ENCODE measurements around the gene MAML3.

Gene MAML3

DNA sequence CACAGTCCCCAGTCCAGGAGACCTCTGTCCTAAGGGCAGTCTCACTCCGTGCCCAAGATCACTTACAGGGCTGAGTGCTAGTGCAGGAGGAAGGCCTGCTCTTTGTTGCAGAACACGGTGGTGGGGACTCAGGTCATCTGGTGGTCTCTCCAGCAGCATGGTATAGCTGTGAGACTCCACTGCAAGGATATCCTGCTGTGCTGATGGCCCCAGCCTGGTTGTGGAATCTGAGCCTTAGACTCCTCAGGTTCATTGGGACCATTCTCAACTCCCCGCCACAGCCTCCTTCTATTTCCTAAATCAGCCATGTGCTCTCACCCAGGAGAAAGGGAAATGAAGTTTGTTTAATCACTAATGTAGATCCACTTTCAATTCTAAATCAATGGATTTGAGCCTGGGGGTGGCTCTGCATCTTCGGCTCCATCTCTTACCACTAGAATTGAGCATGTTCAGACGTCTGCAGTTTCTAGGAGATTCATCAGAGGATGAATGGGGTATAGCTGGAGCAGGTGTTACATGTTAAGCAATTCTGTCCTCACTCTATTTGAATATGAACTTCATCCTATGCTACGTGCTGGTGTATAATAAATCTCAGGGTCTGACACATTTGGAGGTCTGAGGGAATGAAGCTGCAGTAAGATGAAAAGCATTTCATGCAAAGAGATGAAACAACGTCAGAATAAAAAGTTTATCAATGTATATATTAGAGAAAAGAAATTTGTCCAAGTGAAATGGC is 299.1 kb downstream of the MAML3 start:
- DNase-seq = no peak

DNA sequence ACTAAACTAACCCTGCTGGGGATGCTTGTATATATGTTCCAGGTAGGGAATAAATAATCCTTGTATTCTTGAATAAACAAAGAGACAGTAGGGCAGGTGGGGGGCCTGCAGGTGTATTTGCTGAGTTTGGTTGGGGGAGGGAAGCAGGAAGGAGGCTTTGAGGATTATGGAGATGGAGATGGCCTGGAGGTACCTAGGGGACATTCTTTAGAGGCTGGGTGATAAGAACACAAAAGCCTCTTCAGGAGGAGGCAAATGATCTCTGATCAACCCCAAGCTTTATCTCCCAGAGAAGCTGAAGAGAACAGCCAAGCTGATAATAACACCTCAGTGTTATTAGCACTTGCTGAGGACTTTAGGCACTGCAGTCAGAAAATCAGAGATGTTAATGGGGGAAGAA is 300.7 kb downstream of the MAML3 start:
- DNase-seq = no peak

DNA sequence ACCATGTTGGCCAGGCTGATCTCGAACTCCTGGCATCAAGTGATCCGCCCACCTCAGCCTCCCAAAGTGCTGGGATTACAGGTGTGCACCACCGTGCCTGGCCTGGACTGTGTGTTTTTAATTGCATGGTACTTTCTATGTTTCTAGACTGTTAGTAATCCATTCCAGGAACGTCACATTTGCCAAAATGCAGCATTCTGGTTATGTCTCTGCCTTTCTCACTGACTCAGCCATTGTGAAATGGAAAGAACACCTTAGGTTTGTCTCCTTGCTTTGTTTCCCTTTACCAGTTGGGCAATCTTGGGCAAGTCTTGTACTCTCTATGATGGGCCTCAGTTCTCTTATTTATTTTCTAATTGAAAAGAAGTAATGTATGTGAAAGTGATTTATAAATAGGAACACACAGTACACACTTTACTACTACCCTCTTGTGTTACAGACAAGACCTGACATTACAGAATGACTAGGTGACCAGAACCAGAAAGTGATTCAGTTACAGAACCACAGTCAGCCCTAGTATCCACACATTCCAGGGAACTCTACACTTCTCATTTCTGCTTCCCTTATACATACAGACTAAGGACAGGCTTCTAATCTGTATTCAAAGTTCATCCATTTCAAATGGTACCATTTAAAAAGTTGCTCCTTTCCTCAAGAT is 301.2 kb downstream of the MAML3 start:
- DNase-seq = peak in 1 of 2 experiments; percentile 14

DNA sequence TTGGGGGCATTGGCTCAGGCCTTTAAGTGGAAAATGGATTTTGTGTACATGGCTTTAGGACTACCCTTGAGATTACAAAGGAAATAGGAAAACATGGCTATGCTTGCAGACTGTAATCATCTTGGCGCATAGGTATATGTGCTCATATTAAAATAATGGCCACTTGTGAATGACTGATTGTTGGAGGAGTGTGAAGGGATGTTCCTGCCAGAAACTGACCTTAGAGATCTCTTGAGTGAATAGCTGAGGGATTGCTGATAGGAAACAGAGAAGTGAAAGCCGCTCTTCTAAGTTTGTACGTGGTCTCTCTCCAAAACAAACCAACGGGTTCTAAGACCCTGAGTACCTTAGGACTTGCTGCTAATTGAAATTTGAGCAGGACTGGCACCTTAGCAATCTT is 302.3 kb downstream of the MAML3 start:
- no peak for DNase-seq

DNA sequence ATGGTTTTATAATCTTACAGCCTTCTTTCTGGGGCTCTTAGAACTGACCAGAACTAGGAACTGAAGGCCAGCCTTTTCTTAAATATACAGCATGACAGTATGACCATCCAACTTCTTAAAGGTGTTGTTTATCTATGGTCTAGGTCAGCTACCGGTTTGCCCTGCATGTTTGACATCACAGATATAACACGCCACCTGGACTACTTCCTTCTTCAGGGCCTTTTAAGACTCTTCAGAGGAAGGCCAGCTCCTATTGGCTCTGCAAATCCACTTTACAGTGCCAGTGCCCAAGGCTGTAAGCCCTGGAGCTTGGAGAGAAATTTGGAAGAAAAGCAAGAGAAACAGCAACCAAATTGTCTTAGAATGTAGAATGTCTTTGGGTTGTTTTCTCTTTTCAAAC is 302.9 kb downstream of the MAML3 start:
- no peak for DNase-seq

DNA sequence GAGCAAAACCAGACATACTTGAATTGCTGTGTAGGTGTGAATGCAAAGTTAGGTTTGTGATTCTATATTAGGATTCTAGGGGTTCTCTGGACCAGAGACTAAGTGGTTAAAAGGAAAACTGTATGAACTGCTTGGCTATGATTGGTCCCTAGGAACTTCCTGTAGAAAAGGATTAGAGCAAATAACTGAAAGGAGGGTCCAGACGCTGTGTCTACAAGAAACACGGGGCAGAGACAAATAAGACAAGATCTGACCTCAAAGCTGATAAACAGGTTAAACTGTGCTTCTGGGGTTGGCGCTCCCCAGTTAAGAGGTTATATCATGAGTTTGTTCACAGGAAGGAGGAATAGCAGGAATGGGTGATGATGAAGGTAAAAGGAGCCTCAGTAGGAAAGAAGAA is 304.8 kb downstream of the MAML3 start:
- DNase-seq = no peak

DNA sequence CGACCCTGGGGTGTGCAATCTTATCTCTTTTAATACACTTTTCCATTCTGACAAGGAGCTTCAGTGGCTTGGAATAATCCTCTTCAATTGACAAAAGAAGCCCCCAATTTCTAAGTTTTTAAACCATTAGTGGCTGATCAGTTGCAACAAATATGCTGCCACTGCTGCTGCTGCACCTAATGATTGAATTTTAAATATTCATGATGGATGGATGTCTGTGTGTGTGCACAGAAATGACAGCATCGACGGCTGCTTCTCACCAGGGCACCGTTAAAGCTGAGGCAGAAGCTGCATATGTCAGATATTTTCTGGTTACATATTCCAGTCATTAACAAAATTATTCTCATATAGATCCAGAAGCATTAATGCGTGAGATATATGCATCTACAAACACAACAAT is 306.0 kb downstream of the MAML3 start:
- no peak for DNase-seq

DNA sequence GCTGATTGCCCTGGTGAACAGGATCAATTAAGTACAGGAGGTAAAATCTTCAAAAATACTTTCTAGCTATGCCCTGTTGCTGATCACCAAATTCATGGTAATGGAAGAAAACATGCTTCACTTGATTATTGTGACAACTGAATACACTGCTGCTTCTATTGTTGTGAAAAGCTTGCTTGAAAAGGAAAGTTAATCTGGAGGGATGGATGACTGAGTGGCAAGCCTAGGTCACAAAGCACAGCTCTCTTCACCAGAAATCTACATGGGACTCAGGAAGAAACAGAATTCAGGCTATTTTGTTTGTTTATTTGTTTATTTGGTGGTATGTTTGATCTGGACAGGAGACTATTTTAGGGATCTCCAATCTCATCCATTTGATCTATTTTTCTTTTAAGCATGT is 306.4 kb downstream of the MAML3 start:
- DNase-seq = no peak

DNA sequence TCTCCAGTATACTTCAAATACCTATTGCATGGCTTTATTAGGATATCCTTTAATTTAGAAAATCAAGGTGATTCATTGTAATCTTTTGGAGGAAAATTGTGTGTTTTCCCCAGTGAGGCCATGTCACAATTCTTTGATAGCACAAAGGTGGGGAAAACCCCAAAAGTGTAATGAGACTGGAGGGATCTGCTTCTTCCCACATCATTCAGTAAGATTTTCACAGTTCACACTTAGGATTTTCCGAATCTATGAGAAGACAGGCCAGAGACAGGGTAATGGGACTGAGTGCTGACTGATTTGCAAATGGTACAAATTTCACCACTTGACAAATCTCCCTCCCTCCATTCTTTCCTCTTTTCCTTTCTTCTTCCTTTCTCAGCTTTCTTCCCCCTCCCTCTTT is 307.2 kb downstream of the MAML3 start:
- no peak for DNase-seq

DNA sequence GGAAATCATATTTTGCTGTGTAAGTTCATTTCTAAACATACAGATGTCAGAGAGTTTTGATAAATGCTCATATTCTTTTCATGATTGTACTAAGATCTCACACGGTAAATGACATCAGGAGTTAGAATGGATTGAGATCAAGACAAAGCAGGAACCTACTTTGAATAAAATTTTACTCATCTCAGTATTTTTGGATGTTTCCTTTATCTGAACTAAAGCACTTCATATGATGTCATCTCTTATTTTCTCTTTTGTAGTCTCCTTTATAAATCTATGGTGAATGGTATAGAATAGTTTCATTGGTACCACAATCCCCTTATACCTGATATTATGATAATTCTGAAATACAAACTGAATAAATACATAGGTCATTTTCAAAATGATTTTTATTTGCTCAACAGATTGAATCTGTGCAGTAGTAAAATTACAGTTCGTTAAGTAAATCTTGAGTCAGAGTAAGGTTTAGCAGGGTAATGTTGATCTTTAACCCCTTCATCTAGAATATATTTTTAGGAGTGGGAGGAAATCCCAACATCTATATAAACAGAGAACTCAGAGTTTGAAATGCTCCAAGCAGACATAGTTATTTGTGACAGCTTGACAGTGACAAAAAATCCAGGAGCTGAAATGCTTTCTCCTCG is 308.4 kb downstream of the MAML3 start:
- DNase-seq = no peak

DNA sequence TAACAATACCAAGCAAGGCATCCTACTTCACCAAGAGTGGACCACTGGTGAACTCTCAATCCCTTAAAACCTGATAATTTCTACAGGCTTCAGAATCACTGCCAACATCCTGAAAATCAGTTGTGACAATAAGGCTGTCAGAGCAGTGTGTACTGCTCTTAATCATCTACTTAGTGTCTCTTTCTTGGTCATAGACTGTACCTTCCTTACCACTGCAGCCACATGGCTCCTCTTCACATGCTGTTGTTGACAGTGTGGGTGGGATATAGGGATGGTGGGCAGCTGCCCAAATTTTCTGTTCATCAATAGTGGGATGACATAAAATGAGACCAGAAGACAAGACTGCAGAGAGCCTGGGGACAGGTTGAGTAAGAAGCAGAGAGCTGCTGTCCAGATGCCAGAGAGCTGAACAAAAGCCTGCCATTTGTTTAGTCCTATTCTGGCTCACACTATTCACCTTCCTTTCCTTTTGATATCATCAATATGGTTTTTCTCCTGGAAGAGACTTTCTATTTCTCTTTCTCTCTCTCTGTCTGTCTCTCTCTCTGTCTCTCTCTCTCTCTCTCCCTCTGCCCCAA is 309.4 kb downstream of the MAML3 start:
- DNase-seq = no peak

DNA sequence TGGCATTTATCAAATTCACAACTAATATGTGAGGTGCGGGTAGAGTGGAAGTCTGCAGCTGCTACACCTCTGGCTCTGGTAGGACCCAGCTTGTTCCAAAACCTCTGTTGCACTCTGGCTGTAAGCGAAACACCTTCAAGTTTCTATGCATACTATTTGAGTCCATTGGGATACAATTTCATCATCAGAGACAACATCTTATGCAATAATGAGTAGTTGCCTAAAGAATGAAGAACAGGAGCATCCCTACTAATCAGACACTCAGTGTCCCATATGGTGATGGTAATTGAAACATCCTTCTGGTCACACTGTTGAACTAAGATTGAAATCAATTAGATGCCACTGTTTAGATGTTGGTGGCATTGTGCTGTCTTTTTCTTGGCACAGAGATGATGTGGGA is 309.9 kb downstream of the MAML3 start:
- DNase-seq = no peak

DNA sequence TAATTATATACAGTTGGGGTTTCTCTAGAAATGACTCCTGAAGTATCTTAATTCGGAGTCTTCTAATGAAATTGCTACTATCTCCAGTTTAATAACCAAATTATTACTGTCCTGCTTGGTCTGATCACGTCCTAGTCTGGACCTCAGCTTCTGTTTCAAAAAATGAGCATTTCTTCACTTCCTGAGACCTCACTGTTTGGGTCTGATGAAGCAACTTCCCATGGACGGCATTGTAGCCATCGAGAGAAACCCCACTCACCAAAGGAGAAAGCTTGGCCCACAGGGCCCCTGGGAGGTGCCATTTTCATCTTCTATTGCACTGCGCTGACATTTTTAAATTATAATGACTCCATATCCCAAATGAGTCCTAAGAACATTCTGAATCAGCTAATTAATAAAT is 310.3 kb downstream of the MAML3 start:
- no peak for DNase-seq

DNA sequence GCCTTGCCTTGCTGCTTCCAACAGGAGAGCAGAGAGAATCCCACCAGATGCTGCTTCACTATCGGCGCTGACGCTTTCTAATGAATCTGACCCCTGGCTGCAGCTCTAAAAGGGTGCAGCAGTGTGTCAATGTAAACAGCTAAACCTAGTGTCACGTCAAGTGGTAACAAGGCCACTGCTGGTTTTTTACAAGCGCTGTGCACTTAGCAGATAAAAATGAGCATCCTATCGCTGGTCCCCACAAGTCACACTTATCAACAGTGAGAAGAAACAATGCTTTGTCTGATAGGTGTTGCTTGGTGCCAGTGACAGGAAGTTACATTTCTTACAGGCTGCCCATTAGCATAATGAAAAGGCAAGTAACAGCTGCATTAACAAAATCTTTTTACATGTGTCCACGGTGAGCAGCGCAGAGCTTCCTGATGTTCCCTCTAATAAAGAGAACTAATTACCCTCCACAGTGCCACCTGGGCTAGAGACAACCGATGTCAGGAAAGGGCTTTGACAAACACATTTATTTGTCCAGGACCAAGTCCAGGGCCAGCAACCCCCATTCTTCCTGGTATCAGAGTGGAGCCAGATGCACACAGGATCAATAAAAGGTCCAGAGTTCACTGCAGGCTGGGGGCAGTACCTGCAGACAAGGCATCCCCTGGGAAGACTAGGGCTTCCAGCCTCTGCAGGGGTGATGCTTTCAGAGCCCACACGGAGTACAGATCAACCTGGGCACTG is 312.4 kb downstream of the MAML3 start:
- no peak for DNase-seq

DNA sequence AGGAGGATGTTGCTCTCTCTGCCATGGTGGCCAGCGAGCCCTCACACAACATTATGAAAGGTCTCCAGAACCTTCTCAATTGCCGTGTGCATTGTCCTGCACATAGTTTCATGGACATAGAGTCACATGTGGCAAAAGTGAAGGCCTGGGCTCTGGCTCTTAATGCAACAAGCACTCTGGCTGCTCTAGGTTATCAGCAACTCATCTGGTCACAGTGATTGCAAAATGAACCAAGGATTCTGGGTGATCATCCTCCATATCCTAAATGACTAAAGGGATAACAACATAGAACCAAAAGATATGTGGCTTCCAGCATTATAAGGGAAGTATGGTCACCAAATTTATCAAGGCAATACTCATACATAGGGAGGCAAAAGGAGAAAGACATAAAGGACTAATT is 313.2 kb downstream of the MAML3 start:
- no peak for DNase-seq

DNA sequence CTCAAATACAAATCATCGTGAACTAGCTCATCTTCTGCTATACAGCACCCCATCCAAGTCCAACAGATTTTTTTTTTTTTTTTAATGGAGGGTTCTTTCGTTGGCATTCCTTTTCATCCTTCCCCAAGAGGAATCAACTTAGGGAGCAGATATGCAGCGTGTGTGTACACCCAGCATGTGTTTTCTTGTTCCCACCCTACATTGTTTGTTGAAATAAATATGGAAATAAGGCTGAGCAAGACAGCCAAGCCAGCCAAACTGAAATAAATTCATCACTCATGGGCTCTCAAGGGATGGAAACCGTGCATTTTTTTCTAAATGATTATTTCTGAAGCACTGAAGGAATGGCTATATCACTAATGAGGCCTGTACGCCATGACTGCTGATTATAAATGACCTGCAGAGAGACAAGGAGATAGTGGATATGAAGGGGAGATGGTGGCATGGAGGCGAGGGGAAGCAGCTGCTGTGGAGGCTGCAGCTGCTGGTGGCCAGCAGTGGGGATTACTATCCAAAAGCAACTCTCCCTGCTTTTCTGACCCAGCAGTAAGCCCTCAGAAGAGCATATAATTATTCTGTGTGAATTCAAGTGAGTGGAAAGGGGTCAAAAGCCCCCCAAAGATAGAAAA is 314.5 kb downstream of the MAML3 start:
- DNase-seq = no peak

DNA sequence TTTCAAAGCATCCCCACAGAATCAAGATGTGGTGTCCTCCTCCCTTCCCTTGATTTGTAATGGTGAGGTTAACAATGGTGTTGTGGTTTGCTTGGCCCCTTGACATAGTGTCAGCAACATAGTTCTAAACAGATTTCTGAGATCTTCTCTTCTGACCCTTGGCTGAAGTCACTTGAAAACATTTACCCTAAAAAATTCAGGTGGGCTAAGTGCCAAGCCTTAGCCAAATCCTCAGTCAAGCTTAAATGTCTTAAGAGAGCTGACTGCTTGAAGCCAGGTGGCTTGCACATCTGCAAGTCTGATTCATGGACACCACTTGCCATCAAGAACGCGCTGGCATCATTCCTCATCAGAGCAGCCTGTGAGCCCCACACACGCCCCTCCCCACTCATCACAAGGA is 315.2 kb downstream of the MAML3 start:
- no peak for DNase-seq

DNA sequence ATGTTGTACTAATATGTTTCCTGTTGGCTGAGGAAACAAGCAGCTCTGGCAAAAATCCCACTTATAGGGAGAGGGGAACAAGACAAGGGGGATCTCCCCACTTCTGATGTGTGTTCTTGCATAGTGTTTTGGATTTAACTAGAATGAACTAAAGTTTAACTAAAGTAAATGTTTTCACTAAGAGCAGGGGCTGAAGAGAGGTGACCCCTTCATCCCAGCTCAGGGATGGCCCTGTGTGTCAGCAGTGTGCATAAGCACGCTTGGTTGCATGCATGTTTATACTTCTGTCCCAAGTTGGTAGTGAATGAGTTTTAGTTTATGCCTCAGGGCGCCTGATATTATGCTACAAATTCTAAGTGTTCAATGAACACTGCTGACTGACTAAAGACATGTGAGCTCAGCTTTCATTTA is 319.0 kb downstream of the MAML3 start:
- no peak for DNase-seq

DNA sequence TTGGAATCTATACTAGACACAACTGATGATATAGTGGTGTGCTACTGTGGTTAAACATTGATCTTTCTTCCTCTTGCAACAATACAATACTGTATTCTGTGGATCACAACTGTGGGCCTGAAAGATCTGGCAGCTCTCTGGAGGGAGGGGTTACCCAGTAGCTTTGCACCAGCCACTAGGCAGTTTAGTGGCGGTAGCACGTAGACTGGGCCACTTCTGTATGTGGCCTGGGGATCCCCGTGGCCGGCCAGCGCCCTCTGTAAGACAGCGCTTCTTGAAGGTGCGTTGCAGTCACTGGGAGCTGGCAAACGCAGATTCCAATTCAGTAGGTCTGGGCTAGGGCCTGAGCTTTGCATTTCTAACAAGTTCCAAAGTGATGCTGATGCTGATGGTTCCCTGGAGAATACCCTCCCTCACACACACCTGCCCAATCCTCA is 319.7 kb downstream of the MAML3 start:
- no peak for DNase-seq

DNA sequence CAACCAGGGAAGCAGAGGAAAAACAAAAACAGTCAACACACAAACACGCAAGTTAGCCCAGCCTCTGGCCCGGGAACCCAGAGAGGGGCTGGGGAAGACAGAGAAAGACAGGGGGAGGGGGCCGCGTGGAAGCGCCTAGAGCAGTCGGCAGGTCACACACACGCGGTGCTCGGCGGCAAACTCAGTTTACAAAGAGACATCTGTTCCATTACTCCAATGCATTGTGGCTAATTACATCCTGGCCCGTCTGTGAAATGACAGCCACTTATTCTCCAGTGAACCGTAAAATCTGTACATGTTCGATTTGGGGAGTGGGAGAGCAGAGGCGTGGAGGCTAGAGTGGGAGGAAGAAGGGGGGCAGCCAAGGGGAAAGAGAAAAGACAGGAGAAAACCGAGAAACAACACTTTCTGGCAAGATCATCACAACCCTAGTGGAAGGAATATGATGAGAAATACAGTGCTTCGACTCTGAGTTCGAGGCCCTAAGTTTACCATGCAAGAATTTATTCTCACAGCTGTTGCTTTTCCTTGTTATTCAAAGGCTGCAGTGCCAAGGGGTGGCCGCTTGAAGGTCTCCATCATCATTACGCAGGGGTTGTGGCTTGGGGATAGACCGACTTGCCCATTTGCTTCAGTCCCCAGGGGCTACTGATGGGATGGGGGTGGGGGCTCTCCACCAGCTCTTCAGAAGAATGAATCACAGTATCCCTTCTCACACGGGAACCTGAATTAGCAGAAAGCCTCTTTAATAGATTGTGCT is 320.7 kb downstream of the MAML3 start:
- no peak for DNase-seq

DNA sequence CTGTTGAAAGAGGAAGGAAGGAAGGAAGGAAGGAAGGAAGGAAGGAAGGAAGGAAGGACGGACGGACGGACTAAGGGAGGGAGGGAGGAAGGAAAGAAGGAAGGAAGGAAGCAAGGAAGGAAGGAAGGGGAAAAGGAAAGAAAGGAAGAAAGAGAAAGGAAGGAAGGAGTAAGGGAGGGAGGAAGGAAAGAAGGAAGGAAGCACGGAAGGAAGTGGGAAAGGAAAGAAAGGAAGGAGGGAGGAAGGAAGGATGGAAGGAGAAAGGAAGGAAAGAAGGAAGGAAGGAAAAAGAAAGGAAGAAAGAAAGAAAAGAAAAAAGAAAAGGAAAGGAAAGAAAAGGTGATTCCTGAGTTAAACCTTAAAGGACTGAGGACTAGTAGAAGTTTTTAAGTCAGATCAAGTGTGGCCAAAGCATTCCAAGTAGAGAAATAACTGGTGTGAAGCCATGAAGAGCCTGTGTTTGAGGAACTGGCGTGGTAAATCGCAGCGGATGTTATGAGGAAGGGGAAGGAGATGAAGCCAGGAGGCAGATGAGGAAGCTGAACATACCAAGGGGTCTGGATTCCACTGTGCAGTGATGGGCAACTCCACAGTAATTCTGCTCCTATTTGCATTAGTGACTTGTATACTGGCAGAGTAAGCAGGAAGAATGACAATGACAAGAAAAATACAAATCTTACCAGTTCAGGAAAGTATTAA is 324.9 kb downstream of the MAML3 start:
- no peak for DNase-seq

Data from activated CD4-positive, alpha-beta T cell treated with anti-CD3 and anti-CD28 coated beads, Interleukin-2, amount 50 U/mL, for 48 hours (primary cell).